ENCODE measurements around the gene GTPBP2. TPM values are rescaled to one million over a fixed set of nuclear protein-coding genes. Genes with fewer than 3 reads are reported as not detected.

The GTPBP2 gene
- total RNA-seq, 1 experiment from 2014 or later, result 59.4 TPM

GRCh38 chr6:43674921-43675320 lies 45.9 kb upstream of the GTPBP2 start:
- no peaks in the 10 kb centered on the region for H3K27me3 ChIP-seq (ENCODE audit: control insufficient read depth, insufficient read depth, low read length)
- peaks cover 10% of the 10 kb centered on the region for H3K36me3 ChIP-seq (ENCODE audit: control insufficient read depth, insufficient read depth, low read length)
- no peak overlapping the region for H3K27ac ChIP-seq (ENCODE audit: low read length)
- intact Hi-C loops (cut with micrococcal nuclease; ENCODE audit: unreplicated experiment) (no loop called here), in situ Hi-C loops (cut with HindIII; ENCODE audit: low pct_unique_long_range_greater_than_20kb, low sequenced_read_pairs) (no loop called here)
- ATAC-seq, result no peak
- H3K4me1 ChIP-seq (ENCODE audit: control insufficient read depth, insufficient read depth, low read length), result no peaks in the 10 kb centered on the region
- ChIA-PET POLR2A (interaction anchor here (0.7 kb wide), 1 partner anchor 132 kb away, joined by 4 read pairs; no protein-coding TSS in a partner anchor), CTCF (no interaction called here)
- TF ChIP-seq POLR2AphosphoS5 (IDR thresholded peaks at IDR 0.05; ENCODE audit: low read depth, low read length) (no peak), SIN3A (IDR thresholded peaks at IDR 0.05; ENCODE audit: borderline replicate concordance, insufficient read depth, low read depth, low read length) (no peak), TCF7L2 (IDR thresholded peaks at IDR 0.05; ENCODE audit: low read depth, low read length) (no peak), REST (IDR thresholded peaks at IDR 0.05; ENCODE audit: insufficient read depth in 1 of 2, low read depth in 2 of 2, low read length in 1 of 2) (no peak), CTCF (IDR thresholded peaks at IDR 0.05) (no peak)
- H3K4me3 ChIP-seq (ENCODE audit: low read depth in 2 of 2, low read length in 2 of 2), result no peak overlapping the region
- no TSS peak for BruUV-seq (replicated peaks)
- DNase-seq (ENCODE audit: low read depth, low spot score), result no peak
- H3K9me3 ChIP-seq (ENCODE audit: control insufficient read depth, insufficient read depth, low read depth, low read length), result no peaks in the 10 kb centered on the region

- ChIA-PET CTCF (no interaction called here), POLR2A (no interaction called here)
- in situ Hi-C loops (cut with HindIII; ENCODE audit: low pct_unique_long_range_greater_than_20kb, low sequenced_read_pairs) (no loop called here), intact Hi-C loops (cut with micrococcal nuclease; ENCODE audit: unreplicated experiment) (no loop called here)
- TF ChIP-seq SIN3A (IDR thresholded peaks at IDR 0.05; ENCODE audit: borderline replicate concordance, insufficient read depth, low read depth, low read length) (no peak), POLR2AphosphoS5 (IDR thresholded peaks at IDR 0.05; ENCODE audit: low read depth, low read length) (no peak), REST (IDR thresholded peaks at IDR 0.05; ENCODE audit: insufficient read depth in 1 of 2, low read depth in 2 of 2, low read length in 1 of 2) (no peak), TCF7L2 (IDR thresholded peaks at IDR 0.05; ENCODE audit: low read depth, low read length) (no peak), CTCF (IDR thresholded peaks at IDR 0.05) (no peak)
- no TSS peak for BruUV-seq (replicated peaks)
- Histone ChIP-seq H3K9me3 (ENCODE audit: control insufficient read depth, insufficient read depth, low read depth, low read length) (no peaks in the 10 kb centered on the region), H3K36me3 (ENCODE audit: control insufficient read depth, insufficient read depth, low read length) (peaks cover 10% of the 10 kb centered on the region), H3K4me3 (ENCODE audit: low read depth in 2 of 2, low read length in 2 of 2) (no peak overlapping the region), H3K27me3 (ENCODE audit: control insufficient read depth, insufficient read depth, low read length) (no peaks in the 10 kb centered on the region), H3K4me1 (ENCODE audit: control insufficient read depth, insufficient read depth, low read length) (no peaks in the 10 kb centered on the region), H3K27ac (ENCODE audit: low read length) (no peak overlapping the region)
- no peak for DNase-seq (ENCODE audit: low read depth, low spot score)
- ATAC-seq, result no peak
Observed at GRCh38 chr6:43674291-43674690, 45.2 kb upstream of the GTPBP2 start.
